ENCODE measurements around the gene PAX5. TPM values are rescaled to one million over a fixed set of nuclear protein-coding genes. Genes with fewer than 3 reads are reported as not detected.
A peak's percentile ranks its signal among the peaks of the same experiment; 100 is the strongest.

Gene PAX5
- total and polyA plus RNA-seq, 2 donors (not counting 1 experiment from before 2014, with no cell fraction given), result not detected

DNA sequence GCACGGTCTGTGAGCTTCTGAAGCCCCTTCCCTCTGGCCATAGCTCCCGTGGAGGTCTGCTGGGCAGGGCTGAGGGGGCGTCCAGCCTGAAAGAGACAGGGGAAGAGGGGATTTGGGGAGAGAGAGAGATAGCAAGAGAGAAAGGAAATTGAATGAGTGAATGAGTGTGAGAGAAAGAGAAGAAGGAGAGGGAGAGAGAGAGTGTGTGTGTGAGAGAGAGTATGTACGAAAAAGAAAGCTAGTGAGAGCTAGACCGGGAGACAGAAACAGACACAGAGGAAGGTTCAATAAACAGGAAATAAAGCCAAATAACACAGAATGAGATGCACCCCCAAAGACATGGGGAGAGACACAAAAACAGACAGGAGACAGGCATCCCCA lies 37.4 kb downstream of the PAX5 start:
- Histone ChIP-seq H2AFZ (ENCODE audit: low read length) (no peak overlapping the region), H3K36me3 (ENCODE audit: control insufficient read depth, insufficient read depth, low read length) (no peaks in the 10 kb centered on the region), H3K4me2 (ENCODE audit: extremely low read depth, insufficient read depth, low read length) (no peak overlapping the region), H4K20me1 (ENCODE audit: control insufficient read depth, extremely low read depth, insufficient read depth, low read length) (no peaks in the 10 kb centered on the region), H3K27me3 (ENCODE audit: control insufficient read depth, insufficient read depth, low read length) (peaks cover 5% of the 10 kb centered on the region), H3K4me3 (replicated peaks in 1 of 4; ENCODE audit: control extremely low read depth in 1 of 4, insufficient read depth in 1 of 4, low read depth in 3 of 4, low read length in 4 of 4) (no peak overlapping the region), H3K9me3 (ENCODE audit: control insufficient read depth, insufficient read depth, low read depth, low read length) (no peaks in the 10 kb centered on the region), H3K4me1 (ENCODE audit: control insufficient read depth, extremely low read depth, insufficient read depth, low read length) (peaks cover 3% of the 10 kb centered on the region), H3K9ac (ENCODE audit: insufficient read depth, low read length) (no peak overlapping the region), H3K27ac (ENCODE audit: insufficient read depth, low read length) (no peak overlapping the region), H3K79me2 (ENCODE audit: control insufficient read depth, insufficient read depth, low read length) (no peaks in the 10 kb centered on the region)
- TF ChIP-seq EZH2 (IDR thresholded peaks at IDR 0.05; ENCODE audit: low read length, missing control alignments), result no peak
- TF ChIP-seq, protein P1, sequence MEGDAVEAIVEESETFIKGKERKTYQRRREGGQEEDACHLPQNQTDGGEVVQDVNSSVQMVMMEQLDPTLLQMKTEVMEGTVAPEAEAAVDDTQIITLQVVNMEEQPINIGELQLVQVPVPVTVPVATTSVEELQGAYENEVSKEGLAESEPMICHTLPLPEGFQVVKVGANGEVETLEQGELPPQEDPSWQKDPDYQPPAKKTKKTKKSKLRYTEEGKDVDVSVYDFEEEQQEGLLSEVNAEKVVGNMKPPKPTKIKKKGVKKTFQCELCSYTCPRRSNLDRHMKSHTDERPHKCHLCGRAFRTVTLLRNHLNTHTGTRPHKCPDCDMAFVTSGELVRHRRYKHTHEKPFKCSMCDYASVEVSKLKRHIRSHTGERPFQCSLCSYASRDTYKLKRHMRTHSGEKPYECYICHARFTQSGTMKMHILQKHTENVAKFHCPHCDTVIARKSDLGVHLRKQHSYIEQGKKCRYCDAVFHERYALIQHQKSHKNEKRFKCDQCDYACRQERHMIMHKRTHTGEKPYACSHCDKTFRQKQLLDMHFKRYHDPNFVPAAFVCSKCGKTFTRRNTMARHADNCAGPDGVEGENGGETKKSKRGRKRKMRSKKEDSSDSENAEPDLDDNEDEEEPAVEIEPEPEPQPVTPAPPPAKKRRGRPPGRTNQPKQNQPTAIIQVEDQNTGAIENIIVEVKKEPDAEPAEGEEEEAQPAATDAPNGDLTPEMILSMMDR (conservative IDR thresholded peaks at IDR 0.05 in 1 of 2, IDR thresholded peaks at IDR 0.05 in 1 of 2; ENCODE audit: low read depth in 1 of 2, low read length in 2 of 2), result no peak
- no peak for DNase-seq (ENCODE audit: low read depth in 2 of 2)

DNA sequence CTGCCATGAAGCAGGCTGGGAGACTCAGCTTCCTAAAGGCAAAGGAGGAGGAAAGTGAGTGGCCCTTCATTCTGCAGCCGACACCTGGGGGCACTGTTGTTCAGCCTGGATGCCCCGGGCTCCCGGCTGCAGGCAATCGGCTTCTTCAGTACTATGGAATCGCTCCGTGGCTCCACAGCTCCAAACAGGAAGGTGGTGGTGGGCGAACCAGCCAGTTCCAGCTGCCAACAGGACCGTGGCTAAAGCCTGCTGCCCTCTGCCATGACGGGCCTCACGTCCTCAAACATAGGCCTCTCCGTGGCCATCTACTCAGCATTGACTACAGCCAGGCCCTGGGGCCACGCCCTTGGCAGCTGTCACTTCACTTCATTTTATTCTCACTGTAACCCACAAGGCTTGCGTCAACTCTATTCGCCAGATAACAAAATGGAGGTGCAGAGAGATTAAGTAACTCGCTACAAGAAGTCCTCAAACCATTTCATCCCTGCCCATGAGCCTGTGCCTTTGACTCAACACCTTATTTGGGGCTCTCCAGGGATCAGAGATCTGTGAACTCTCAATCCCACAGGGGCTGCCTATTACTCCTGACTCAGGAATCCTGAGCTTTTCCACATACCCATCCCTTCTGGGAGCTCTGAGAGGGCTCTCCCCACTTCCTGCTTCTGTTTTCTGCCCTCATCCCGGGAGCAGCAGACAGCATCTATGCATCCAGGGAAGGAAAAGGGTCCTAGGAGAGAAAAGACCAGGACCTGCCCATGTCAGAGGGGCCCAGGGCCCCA lies 38.0 kb downstream of the PAX5 start:
- Histone ChIP-seq H3K4me2 (ENCODE audit: extremely low read depth, insufficient read depth, low read length) (peak overlapping the region; percentile 71), H2AFZ (ENCODE audit: low read length) (no peak overlapping the region), H3K79me2 (ENCODE audit: control insufficient read depth, insufficient read depth, low read length) (no peaks in the 10 kb centered on the region), H4K20me1 (ENCODE audit: control insufficient read depth, extremely low read depth, insufficient read depth, low read length) (no peaks in the 10 kb centered on the region), H3K9me3 (ENCODE audit: control insufficient read depth, insufficient read depth, low read depth, low read length) (peaks cover 2% of the 10 kb centered on the region), H3K4me3 (replicated peaks in 1 of 4; ENCODE audit: control extremely low read depth in 1 of 4, insufficient read depth in 1 of 4, low read depth in 3 of 4, low read length in 4 of 4) (no peak overlapping the region), H3K27ac (ENCODE audit: insufficient read depth, low read length) (no peak overlapping the region), H3K36me3 (ENCODE audit: control insufficient read depth, insufficient read depth, low read length) (no peaks in the 10 kb centered on the region), H3K4me1 (ENCODE audit: control insufficient read depth, extremely low read depth, insufficient read depth, low read length) (peaks cover 3% of the 10 kb centered on the region), H3K9ac (ENCODE audit: insufficient read depth, low read length) (no peak overlapping the region), H3K27me3 (ENCODE audit: control insufficient read depth, insufficient read depth, low read length) (peaks cover 5% of the 10 kb centered on the region)
- TF ChIP-seq, protein P1 (conservative IDR thresholded peaks at IDR 0.05 in 1 of 2, IDR thresholded peaks at IDR 0.05 in 1 of 2; ENCODE audit: low read depth in 1 of 2, low read length in 2 of 2), result peak; percentile 53 to 69
- TF ChIP-seq EZH2 (IDR thresholded peaks at IDR 0.05; ENCODE audit: low read length, missing control alignments), result no peak
- DNase-seq (ENCODE audit: low read depth in 2 of 2), result peak; percentile 44 to 52

DNA sequence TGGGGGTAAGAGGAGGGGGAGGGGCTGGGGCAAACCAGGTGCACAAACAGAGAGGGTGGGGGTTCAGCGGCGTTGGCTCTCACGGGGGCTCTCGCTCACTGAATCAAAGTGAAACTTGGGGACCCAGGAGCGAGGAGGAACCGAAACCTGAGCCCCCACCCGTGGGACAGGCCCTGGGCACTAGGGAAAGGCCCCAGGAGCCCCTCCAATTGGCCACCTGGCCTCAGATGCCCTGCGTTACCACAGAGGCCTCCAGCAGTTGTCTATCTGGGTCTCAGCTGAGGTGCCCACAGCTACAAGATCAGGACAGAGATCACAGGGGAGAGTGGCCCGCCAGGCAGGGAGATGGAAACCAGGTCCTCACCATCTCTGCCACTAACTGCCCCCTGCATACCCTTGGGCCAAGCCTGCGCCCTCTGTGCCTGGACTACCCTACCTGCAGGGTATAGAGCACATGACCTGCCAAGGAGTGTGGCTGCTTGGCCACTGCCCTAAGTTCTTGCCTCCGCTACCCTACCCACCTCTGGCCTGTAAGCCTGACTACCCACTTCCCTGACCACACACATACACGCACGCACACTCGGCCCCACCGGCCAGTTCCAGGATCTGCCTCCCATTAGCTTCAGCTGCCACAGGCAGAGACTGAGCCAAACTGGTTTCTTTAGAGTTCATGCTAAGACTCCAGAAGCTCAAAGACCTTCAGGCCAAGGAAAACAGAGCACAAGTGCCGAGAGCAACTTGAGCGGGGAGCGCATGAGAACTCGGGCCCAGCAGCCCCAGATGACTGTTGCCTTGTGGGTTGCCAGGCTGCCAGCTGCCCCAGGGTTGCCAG lies 39.9 kb downstream of the PAX5 start:
- Histone ChIP-seq H3K4me2 (ENCODE audit: extremely low read depth, insufficient read depth, low read length) (no peak overlapping the region), H3K36me3 (ENCODE audit: control insufficient read depth, insufficient read depth, low read length) (no peaks in the 10 kb centered on the region), H3K4me1 (ENCODE audit: control insufficient read depth, extremely low read depth, insufficient read depth, low read length) (peaks cover 3% of the 10 kb centered on the region), H3K79me2 (ENCODE audit: control insufficient read depth, insufficient read depth, low read length) (no peaks in the 10 kb centered on the region), H3K9ac (ENCODE audit: insufficient read depth, low read length) (no peak overlapping the region), H4K20me1 (ENCODE audit: control insufficient read depth, extremely low read depth, insufficient read depth, low read length) (no peaks in the 10 kb centered on the region), H3K9me3 (ENCODE audit: control insufficient read depth, insufficient read depth, low read depth, low read length) (peaks cover 2% of the 10 kb centered on the region), H2AFZ (ENCODE audit: low read length) (no peak overlapping the region), H3K27me3 (ENCODE audit: control insufficient read depth, insufficient read depth, low read length) (peaks cover 7% of the 10 kb centered on the region), H3K27ac (ENCODE audit: insufficient read depth, low read length) (no peak overlapping the region), H3K4me3 (replicated peaks in 1 of 4; ENCODE audit: control extremely low read depth in 1 of 4, insufficient read depth in 1 of 4, low read depth in 3 of 4, low read length in 4 of 4) (no peak overlapping the region)
- no peak for DNase-seq (ENCODE audit: low read depth in 2 of 2)
- TF ChIP-seq EZH2 (IDR thresholded peaks at IDR 0.05; ENCODE audit: low read length, missing control alignments), result no peak
- TF ChIP-seq, protein P1 (conservative IDR thresholded peaks at IDR 0.05 in 1 of 2, IDR thresholded peaks at IDR 0.05 in 1 of 2; ENCODE audit: low read depth in 1 of 2, low read length in 2 of 2), result no peak
